GM12873 (cell line): Measurements from ENCODE around the gene FOXF1.

ENCODE experiments used
- TF ChIP-seq, protein P1 (sequence below): IDR thresholded peaks from 2 replicates; pipeline ENCODE4 v1.5.1; 2012; ENCODE audit warnings: low read depth, mild to moderate bottlenecking, moderate library complexity, low read length, control low read depth; ENCODE audit not compliant: insufficient read depth; ENCODE audit errors: missing control alignments

Gene FOXF1

GRCh38 chr16:86510465-86511261, at the start of gene FOXF1:
FOXF1 (plus strand) TSS chr16:86510527; CDS start chr16:86510570, 43 bp downstream.
- TF ChIP-seq, protein P1, sequence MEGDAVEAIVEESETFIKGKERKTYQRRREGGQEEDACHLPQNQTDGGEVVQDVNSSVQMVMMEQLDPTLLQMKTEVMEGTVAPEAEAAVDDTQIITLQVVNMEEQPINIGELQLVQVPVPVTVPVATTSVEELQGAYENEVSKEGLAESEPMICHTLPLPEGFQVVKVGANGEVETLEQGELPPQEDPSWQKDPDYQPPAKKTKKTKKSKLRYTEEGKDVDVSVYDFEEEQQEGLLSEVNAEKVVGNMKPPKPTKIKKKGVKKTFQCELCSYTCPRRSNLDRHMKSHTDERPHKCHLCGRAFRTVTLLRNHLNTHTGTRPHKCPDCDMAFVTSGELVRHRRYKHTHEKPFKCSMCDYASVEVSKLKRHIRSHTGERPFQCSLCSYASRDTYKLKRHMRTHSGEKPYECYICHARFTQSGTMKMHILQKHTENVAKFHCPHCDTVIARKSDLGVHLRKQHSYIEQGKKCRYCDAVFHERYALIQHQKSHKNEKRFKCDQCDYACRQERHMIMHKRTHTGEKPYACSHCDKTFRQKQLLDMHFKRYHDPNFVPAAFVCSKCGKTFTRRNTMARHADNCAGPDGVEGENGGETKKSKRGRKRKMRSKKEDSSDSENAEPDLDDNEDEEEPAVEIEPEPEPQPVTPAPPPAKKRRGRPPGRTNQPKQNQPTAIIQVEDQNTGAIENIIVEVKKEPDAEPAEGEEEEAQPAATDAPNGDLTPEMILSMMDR, result no peak

DNA sequence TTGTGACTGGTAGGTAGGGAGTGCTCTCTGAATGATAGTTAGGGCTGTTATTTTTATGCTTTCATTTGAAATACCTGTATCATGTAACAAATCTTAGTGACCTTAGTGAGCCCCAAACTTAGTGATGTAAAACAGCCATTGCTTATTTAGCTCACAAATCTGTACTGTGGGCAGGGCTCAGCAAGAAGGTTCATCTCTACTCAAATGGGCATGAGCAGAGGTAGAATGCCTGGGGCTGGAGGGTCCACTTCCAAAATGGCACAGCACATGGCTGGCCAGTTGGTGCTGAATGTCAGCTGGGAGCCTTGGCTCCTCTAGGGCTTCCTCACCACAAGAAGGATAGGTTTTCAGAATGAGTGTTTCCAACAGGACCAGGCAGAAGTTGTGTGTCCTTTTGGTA, 49.3 kb upstream of the FOXF1 start:
- TF ChIP-seq, protein P1, result no peak

GRCh38 chr16:86462334-86463084, 47.8 kb upstream of the FOXF1 start:
- TF ChIP-seq, protein P1, result no peak

GRCh38 chr16:86464044-86464443, 46.3 kb upstream of the FOXF1 start:
- TF ChIP-seq, protein P1, result no peak

DNA sequence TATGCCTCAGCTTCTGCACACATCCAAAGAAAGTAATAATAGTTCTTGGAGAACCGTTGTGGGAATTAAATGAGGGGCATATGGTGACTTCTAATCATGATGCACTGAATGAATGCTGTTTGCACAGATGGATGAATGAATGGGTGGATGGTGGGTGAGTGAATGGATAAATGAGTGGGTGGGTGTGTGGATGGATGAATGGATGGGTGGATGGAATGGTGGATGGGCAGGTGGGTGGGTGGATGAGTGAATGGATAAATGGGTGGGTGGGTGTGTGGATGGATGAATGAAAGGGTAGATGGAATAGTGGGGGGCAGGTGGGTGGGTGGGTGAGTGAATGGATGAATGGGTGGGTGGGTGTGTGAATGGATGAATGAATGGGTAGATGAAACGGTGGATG, 44.9 kb upstream of the FOXF1 start:
- TF ChIP-seq, protein P1, result no peak

GRCh38 chr16:86466696-86467406, 43.5 kb upstream of the FOXF1 start:
- TF ChIP-seq, protein P1, result no peak

- TF ChIP-seq, protein P1, result no peak
These were observed 42.8 kb upstream of the FOXF1 start for GRCh38 chr16:86467490-86467889.
